B cell (primary cell): Measurements from ENCODE around the gene DSG1. TPM values are rescaled to one million over a fixed set of nuclear protein-coding genes. Genes with fewer than 3 reads are reported as not detected.
"Not testable (repeated sequence)": the region's sequence is repeated elsewhere in the genome, so short reads cannot be mapped to it uniquely, and the experiment has no call there.

ENCODE experiments used
- ATAC-seq: fragments of 200-7000 bp; cut with Tn5 transposase; one replicate; pipeline ENCODE4 v1.10.0; 2021; ENCODE audit warnings: low read depth, mild to moderate bottlenecking, moderate number of reproducible peaks, moderate library complexity
- CTCF ChIA-PET: fragments of 350-600 bp; sonication (Branson Sonifier 250); formaldehyde crosslinking; loops from one replicate; lab custom pipeline; 2021; ENCODE audit warnings: antibody characterized with exemption, inconsistent platforms; lab: Charles Lee
- POLR2A ChIA-PET: fragments of 350-600 bp; sonication (Branson Sonifier 250); formaldehyde crosslinking; loops from one replicate; lab custom pipeline; 2021; ENCODE audit warnings: antibody characterized with exemption; lab: Charles Lee
- DNase-seq: peaks from one replicate; pipeline ENCODE4 v3.0.0; 2013
- H2AFZ ChIP-seq: 2 replicates; pipeline ENCODE4 v1.6.1; 2012; ENCODE audit warnings: mild to moderate bottlenecking, low read depth, low read length; ENCODE audit not compliant: insufficient read depth, poor library complexity, severe bottlenecking
- H3K27ac ChIP-seq, 2 donors: 1 replicate in 1 of 2; 2 replicates in 1 of 2; pipeline ENCODE4 v1.5.1; 2012 to 2013; ENCODE audit warnings: low read length in 2 of 2, mild to moderate bottlenecking in 2 of 2, moderate library complexity in 1 of 2
- H3K27me3 ChIP-seq, 4 experiments: fragments of 200-600 bp in 1 of 4; sonication (generic) in 1 of 4; replicated peaks in 1 of 4; 1 replicate in 2 of 4; 2 replicates in 2 of 4; pipeline versions ENCODE4 v1.6.1 to v1.7.0; 2013 to 2016; ENCODE audit warnings: low read length in 3 of 4, mild to moderate bottlenecking in 2 of 4, mixed read lengths in 1 of 4, moderate library complexity in 1 of 4; ENCODE audit not compliant: insufficient read depth in 4 of 4, control insufficient read depth in 3 of 4; ENCODE audit errors: control extremely low read depth in 1 of 4
- H3K36me3 ChIP-seq, 2 experiments: replicated peaks in 1 of 2; 1 replicate in 1 of 2; 2 replicates in 1 of 2; pipeline versions ENCODE4 v1.6.1 to v1.7.1; 2013; ENCODE audit warnings: low read length in 1 of 2; ENCODE audit not compliant: insufficient read depth in 2 of 2, control insufficient read depth in 1 of 2; ENCODE audit errors: control extremely low read depth in 1 of 2, extremely low read depth in 1 of 2
- H3K4me1 ChIP-seq, 2 donors: fragments of 200-600 bp in 1 of 2; sonication (generic) in 1 of 2; 1 replicate in 1 of 2; 2 replicates in 1 of 2; pipeline versions ENCODE4 v1.5.1 to v1.6.1; 2013 to 2017; ENCODE audit warnings: low read length in 2 of 2; ENCODE audit not compliant: control insufficient read depth in 2 of 2, insufficient read depth in 2 of 2
- H3K4me2 ChIP-seq: replicated peaks from 2 replicates; pipeline ENCODE3; 2012; ENCODE audit warnings: mild to moderate bottlenecking, low read depth, low read length; ENCODE audit not compliant: poor library complexity, severe bottlenecking
- H3K4me3 ChIP-seq, 5 experiments: fragments of 200-600 bp in 1 of 5; sonication (generic) in 1 of 5; 1 replicate in 3 of 5; 2 replicates in 2 of 5; pipeline versions ENCODE4 v1.5.1 to v1.7.0; 2011 to 2016; ENCODE audit warnings: low read length in 4 of 5, mild to moderate bottlenecking in 4 of 5, low read depth in 2 of 5, control low read depth in 1 of 5, moderate library complexity in 1 of 5; ENCODE audit not compliant: insufficient read depth in 1 of 5; ENCODE audit errors: control extremely low read depth in 1 of 5, extremely low read depth in 1 of 5
- H3K79me2 ChIP-seq: fragments of 200-600 bp; sonication (generic); one replicate; pipeline ENCODE4 v1.6.0; 2016; ENCODE audit warnings: low read length; ENCODE audit not compliant: control insufficient read depth, insufficient read depth
- H3K9ac ChIP-seq: fragments of 200-600 bp; sonication (generic); 2 replicates; pipeline ENCODE4 v1.6.1; 2017; ENCODE audit warnings: mild to moderate bottlenecking, low read length, moderate library complexity
- H3K9me3 ChIP-seq, 3 donors: one replicate each; pipeline versions ENCODE4 v1.6.1 to v1.7.1; 2013; ENCODE audit warnings: low read length in 2 of 3; ENCODE audit not compliant: control insufficient read depth in 2 of 3, insufficient read depth in 1 of 3; ENCODE audit errors: control extremely low read depth in 1 of 3
- H4K20me1 ChIP-seq: 2 replicates; pipeline ENCODE4 v1.6.0; 2012; ENCODE audit warnings: mild to moderate bottlenecking, low read length; ENCODE audit not compliant: insufficient read depth, control insufficient read depth, poor library complexity, severe bottlenecking
- H3K27ac Mint-ChIP-seq: one replicate; pipeline ENCODE4 v1.8.0; 2021; ENCODE audit warnings: mixed read lengths
- H3K27me3 Mint-ChIP-seq: one replicate; pipeline ENCODE4 v1.8.0; 2021; ENCODE audit warnings: mixed read lengths
- H3K4me1 Mint-ChIP-seq: one replicate; pipeline ENCODE4 v1.8.0; 2021; ENCODE audit warnings: mixed read lengths
- H3K4me3 Mint-ChIP-seq: one replicate; pipeline ENCODE4 v1.8.0; 2021; ENCODE audit warnings: mixed read lengths
- H3K9me3 Mint-ChIP-seq: one replicate; pipeline ENCODE4 v1.8.0; 2022; ENCODE audit warnings: mixed read lengths; ENCODE audit not compliant: insufficient read depth
- CTCF ChIP-seq: fragments of 200-600 bp; IDR thresholded peaks from one replicate; pipeline ENCODE4 v1.8.0; 2022; ENCODE audit warnings: antibody characterized with exemption, mild to moderate bottlenecking
- EZH2 ChIP-seq: IDR thresholded peaks from 2 replicates; pipeline ENCODE4 v1.6.1; 2012; ENCODE audit warnings: borderline replicate concordance, low read depth, mild to moderate bottlenecking, moderate library complexity, low read length; ENCODE audit not compliant: insufficient read depth, poor library complexity, severe bottlenecking
- WGBS: methylation state at CpG from one replicate; pipeline ENCODE4 v1.1.5; 2013; ENCODE audit warnings: missing lambda C conversion rate; ENCODE audit not compliant: insufficient coverage; 5-methylcytosine and 5-hydroxymethylcytosine counted together
- intact Hi-C: fragments of 100-400 bp; cut with micrococcal nuclease; formaldehyde crosslinking; loops from one replicate; pipeline ENCODE4 v1.10.0; 2022
- polyA plus RNA-seq: library from polyadenylated mRNA; depleted of rRNA; stranded (reverse); fragments of >200 nt; gene quantifications from 2 replicates; pipeline ENCODE4 v1.2.3, GENCODE V29; 2012
- total RNA-seq, 2 donors: library from RNA; stranded (reverse); fragments of 120-200 nt in 1 of 2; gene quantifications; 1 replicate in 1 of 2; 2 replicates in 1 of 2; pipeline versions ENCODE4 v1.2.3 to v1.2.4, GENCODE V29; 2013 to 2022

DSG1 gene
- total and polyA plus RNA-seq, 2 donors (not counting 1 experiment from before 2014, with no cell fraction given) = not detected

GRCh38 chr18:31329787-31330438 lies 12.0 kb downstream of the DSG1 start:
- H3K79me2 ChIP-seq = no peaks in the 10 kb centered on the region
- no peak overlapping the region for H3K27ac ChIP-seq
- H3K9me3 ChIP-seq = no peaks in the 10 kb centered on the region
- Mint-ChIP-seq H3K9me3 (no peaks in the 10 kb centered on the region), H3K27me3 (no peaks in the 10 kb centered on the region), H3K27ac (no peak overlapping the region), H3K4me1 (no peaks in the 10 kb centered on the region), H3K4me3 (no peak overlapping the region)
- H3K36me3 ChIP-seq = no peaks in the 10 kb centered on the region
- no peak overlapping the region for H3K4me3 ChIP-seq
- no peaks in the 10 kb centered on the region for H3K4me1 ChIP-seq
- WGBS = 80% methylated on average over 3 of the region's 7 CpGs
- ATAC-seq (no peak), DNase-seq (no peak)
- no peaks in the 10 kb centered on the region for H4K20me1 ChIP-seq
- intact Hi-C loops = no loop called here
- POLR2A ChIA-PET = no interaction called here
- TF ChIP-seq CTCF = no peak
- TF ChIP-seq EZH2 = no peak
- CTCF ChIA-PET = no interaction called here
- H2AFZ ChIP-seq = no peak overlapping the region
- no peak overlapping the region for H3K9ac ChIP-seq
- H3K4me2 ChIP-seq = no peak overlapping the region
- H3K27me3 ChIP-seq = no peaks in the 10 kb centered on the region

- H3K4me1 ChIP-seq = no peaks in the 10 kb centered on the region
- TF ChIP-seq CTCF (no peak), EZH2 (no peak)
- H3K4me3 ChIP-seq = no peak overlapping the region
- no peak overlapping the region for H2AFZ ChIP-seq
- DNase-seq (no peak), ATAC-seq (no peak)
- no peaks in the 10 kb centered on the region for H4K20me1 ChIP-seq
- no peak overlapping the region for H3K9ac ChIP-seq
- no peaks in the 10 kb centered on the region for H3K36me3 ChIP-seq
- H3K27me3 ChIP-seq = no peaks in the 10 kb centered on the region
- no peak overlapping the region for H3K4me2 ChIP-seq
- intact Hi-C loops = no loop called here
- no peaks in the 10 kb centered on the region for H3K27me3 Mint-ChIP-seq
- H3K27ac ChIP-seq = no peak overlapping the region
- POLR2A ChIA-PET = no interaction called here
- H3K4me1 Mint-ChIP-seq = no peaks in the 10 kb centered on the region
- 71% methylated on average over 2 of the region's 4 CpGs for WGBS
- H3K4me3 Mint-ChIP-seq = no peak overlapping the region
- H3K79me2 ChIP-seq = no peaks in the 10 kb centered on the region
- no peak overlapping the region for H3K27ac Mint-ChIP-seq
- CTCF ChIA-PET = no interaction called here
- peaks cover 7% of the 10 kb centered on the region for H3K9me3 Mint-ChIP-seq
- H3K9me3 ChIP-seq = peaks cover 0 to 2% (median 0%) of the 10 kb centered on the region in 3 donors
Measured at GRCh38 chr18:31343454-31343853, 25.5 kb downstream of the DSG1 start.

GRCh38 chr18:31353336-31353735 lies 35.4 kb downstream of the DSG1 start:
- H3K9me3 Mint-ChIP-seq, H3K4me1 ChIP-seq, ATAC-seq, H3K4me1 Mint-ChIP-seq, DNase-seq, H2AFZ ChIP-seq, H3K36me3 ChIP-seq, CTCF ChIA-PET, H3K4me3 Mint-ChIP-seq, H3K9ac ChIP-seq, H3K79me2 ChIP-seq, H3K27me3 Mint-ChIP-seq, H3K9me3 ChIP-seq, H3K27ac ChIP-seq, H3K4me2 ChIP-seq, H3K4me3 ChIP-seq, H4K20me1 ChIP-seq, H3K27me3 ChIP-seq, POLR2A ChIA-PET, H3K27ac Mint-ChIP-seq, intact Hi-C loops: not testable (repeated sequence)
- no CpG with 5 or more reads among the region's 17 CpGs for WGBS
